ENCODE measurements around the gene DEXI.

DNA sequence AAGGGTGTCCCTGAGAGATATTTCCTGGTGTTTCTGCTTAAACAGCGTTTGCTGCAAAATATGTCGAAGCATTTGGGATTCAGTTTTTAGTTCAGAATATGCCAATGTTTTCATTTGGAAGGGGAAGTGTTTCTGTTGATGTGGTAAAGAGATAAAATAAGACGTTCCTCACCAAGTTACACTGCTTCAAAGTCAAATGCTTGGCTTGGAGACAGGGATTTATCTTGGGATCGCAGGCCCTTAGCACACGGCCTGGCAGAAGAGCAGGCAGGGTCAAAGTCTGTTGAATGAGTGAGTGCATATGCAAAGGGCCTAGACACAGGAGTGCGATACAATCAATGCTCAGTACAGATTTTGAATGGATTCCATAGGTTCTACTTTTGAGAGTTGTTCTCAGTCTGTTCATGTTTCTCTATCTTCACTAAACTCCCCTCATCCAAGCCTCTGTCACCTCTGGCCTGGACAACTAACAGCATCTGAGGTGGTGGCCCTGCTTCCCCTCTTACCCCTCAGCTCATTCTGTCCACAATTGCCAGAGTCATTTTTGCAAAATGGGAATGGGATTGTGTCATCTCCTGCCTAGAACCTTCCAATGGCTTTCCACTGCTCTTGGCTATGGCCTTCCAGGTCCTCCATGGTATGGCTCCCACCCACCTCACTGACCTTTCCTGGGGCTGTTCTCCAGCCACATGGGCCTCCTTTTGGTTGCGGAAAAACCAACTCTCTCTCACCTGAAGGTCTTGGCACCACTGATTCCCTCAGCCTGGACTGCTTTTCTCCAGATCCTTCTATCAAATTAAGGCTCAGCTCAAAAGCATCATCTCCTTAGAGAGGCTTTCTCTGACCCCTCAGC is 3.2 kb downstream of the DEXI start:
- TF ChIP-seq, protein P1, sequence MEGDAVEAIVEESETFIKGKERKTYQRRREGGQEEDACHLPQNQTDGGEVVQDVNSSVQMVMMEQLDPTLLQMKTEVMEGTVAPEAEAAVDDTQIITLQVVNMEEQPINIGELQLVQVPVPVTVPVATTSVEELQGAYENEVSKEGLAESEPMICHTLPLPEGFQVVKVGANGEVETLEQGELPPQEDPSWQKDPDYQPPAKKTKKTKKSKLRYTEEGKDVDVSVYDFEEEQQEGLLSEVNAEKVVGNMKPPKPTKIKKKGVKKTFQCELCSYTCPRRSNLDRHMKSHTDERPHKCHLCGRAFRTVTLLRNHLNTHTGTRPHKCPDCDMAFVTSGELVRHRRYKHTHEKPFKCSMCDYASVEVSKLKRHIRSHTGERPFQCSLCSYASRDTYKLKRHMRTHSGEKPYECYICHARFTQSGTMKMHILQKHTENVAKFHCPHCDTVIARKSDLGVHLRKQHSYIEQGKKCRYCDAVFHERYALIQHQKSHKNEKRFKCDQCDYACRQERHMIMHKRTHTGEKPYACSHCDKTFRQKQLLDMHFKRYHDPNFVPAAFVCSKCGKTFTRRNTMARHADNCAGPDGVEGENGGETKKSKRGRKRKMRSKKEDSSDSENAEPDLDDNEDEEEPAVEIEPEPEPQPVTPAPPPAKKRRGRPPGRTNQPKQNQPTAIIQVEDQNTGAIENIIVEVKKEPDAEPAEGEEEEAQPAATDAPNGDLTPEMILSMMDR (IDR thresholded peaks at IDR 0.05) = no peak
- TF ChIP-seq POLR2A (IDR thresholded peaks at IDR 0.05) = no peak

All from thyroid gland (tissue), 4 donors.